K562 (cell line): ENCODE results near the gene INTS2. TPM values are rescaled to one million over a fixed set of nuclear protein-coding genes. Genes with fewer than 3 reads are reported as not detected.

ENCODE experiments used
- ATAC-seq: fragments of 200-7000 bp; cut with Tn5 transposase; 3 replicates; pipeline ENCODE4 v1.9.1; 2020; ENCODE audit warnings: moderate library complexity
- BruUV-seq: library from RNA; stranded (reverse); fragments of 400-500 nt; replicated peaks from 2 replicates; lab custom pipeline; 2021; lab: Mats Ljungman, UMichigan
- CTCF ChIA-PET: fragments of 300-600 bp; formaldehyde crosslinking; extraction: SDS; loops from one replicate; lab custom pipeline; 2021; ENCODE audit warnings: low intra/inter-chr PET ratio; lab: Yijun Ruan, JAX
- POLR2A ChIA-PET: fragments of 300-600, 350-650 bp; sonication (Branson Sonifier 250); formaldehyde crosslinking; extraction: SDS; loops from one replicate; lab custom pipeline; 2021; ENCODE audit warnings: antibody characterized with exemption, inconsistent platforms; lab: Yijun Ruan, JAX
- DNase-seq, 4 experiments: peaks; one replicate each; pipeline versions ENCODE4 v3.0.0 to v3.0.0-alpha.2; 2011 to 2018; ENCODE audit warnings: low spot score in 3 of 4, mixed read lengths in 3 of 4; ENCODE audit errors: extremely low read depth in 1 of 4
- FAIRE-seq: peaks from 2 replicates; lab custom pipeline; 2011; peaks lifted over from hg19 to GRCh38; lab: Jason Lieb, UNC
- H2AFZ ChIP-seq: 2 replicates; pipeline ENCODE4 v1.6.0; 2011; ENCODE audit warnings: low read depth, low read length, control low read depth, inconsistent platforms
- H3K27ac ChIP-seq: fragments of 200-600 bp; 3 replicates; pipeline ENCODE4 v1.8.0; 2011; ENCODE audit warnings: low read depth, mild to moderate bottlenecking, control low read depth, inconsistent platforms, low read length, moderate library complexity, mixed read lengths; ENCODE audit errors: extremely low read depth
- H3K27me3 ChIP-seq, 2 experiments: fragments of 300-600 bp in 1 of 2; 2 replicates in 1 of 2; 3 replicates in 1 of 2; pipeline versions ENCODE4 v1.6.0 to v1.8.0; 2011; ENCODE audit warnings: inconsistent platforms in 2 of 2, low read length in 2 of 2, mild to moderate bottlenecking in 1 of 2, mixed read lengths in 1 of 2, moderate library complexity in 1 of 2; ENCODE audit not compliant: control insufficient read depth in 2 of 2, insufficient read depth in 2 of 2
- H3K36me3 ChIP-seq: fragments of 300-600 bp; 3 replicates; pipeline ENCODE4 v1.8.0; 2011; ENCODE audit warnings: mild to moderate bottlenecking, low read length, inconsistent platforms; ENCODE audit not compliant: control insufficient read depth, insufficient read depth
- H3K4me1 ChIP-seq, 2 experiments: fragments of 200-600 bp in 1 of 2; replicated peaks in 1 of 2; 2 replicates in 1 of 2; 3 replicates in 1 of 2; pipeline versions ENCODE4 v1.5.1 to v1.8.0; 2011; ENCODE audit warnings: inconsistent platforms in 2 of 2, low read length in 2 of 2, mild to moderate bottlenecking in 1 of 2, mixed read lengths in 1 of 2, moderate library complexity in 1 of 2; ENCODE audit not compliant: control insufficient read depth in 2 of 2, insufficient read depth in 2 of 2
- H3K4me2 ChIP-seq: 2 replicates; pipeline ENCODE4 v1.6.1; 2011; ENCODE audit warnings: low read length, control low read depth, inconsistent platforms, mixed read lengths; ENCODE audit not compliant: insufficient read depth
- H3K4me3 ChIP-seq: fragments of 200-600 bp; sonication (generic), shearing (Covaris generic); 2 replicates; pipeline ENCODE4 v1.5.1; 2016; ENCODE audit warnings: control low read depth, inconsistent platforms
- H3K79me2 ChIP-seq: fragments of 200-600 bp; 3 replicates; pipeline ENCODE4 v1.8.0; 2011; ENCODE audit warnings: low read length, inconsistent platforms; ENCODE audit not compliant: control insufficient read depth, insufficient read depth
- H3K9ac ChIP-seq, 2 experiments: 2 replicates each; pipeline versions ENCODE4 v1.6.0 to v1.6.1; 2011; ENCODE audit warnings: low read depth in 2 of 2, low read length in 2 of 2, control low read depth in 1 of 2, inconsistent platforms in 1 of 2, mild to moderate bottlenecking in 1 of 2, mixed read lengths in 1 of 2; ENCODE audit not compliant: insufficient read depth in 1 of 2
- H3K9me1 ChIP-seq: one replicate; pipeline ENCODE4 v1.6.0; 2011; ENCODE audit warnings: inconsistent platforms, mild to moderate bottlenecking, low read length, moderate library complexity; ENCODE audit not compliant: control insufficient read depth, insufficient read depth
- H3K9me3 ChIP-seq: replicated peaks from 2 replicates; pipeline ENCODE4 v1.5.1; 2011; ENCODE audit warnings: low read depth, low read length, inconsistent platforms; ENCODE audit not compliant: control insufficient read depth, insufficient read depth
- H4K20me1 ChIP-seq: replicated peaks from 2 replicates; pipeline ENCODE4 v1.6.1; 2011; ENCODE audit warnings: low read length, inconsistent platforms, mixed read lengths; ENCODE audit not compliant: control insufficient read depth, insufficient read depth
- LARP7 ChIP-seq: fragments of 450-650 bp; IDR thresholded peaks from 2 replicates; pipeline ENCODE4 v1.6.1; 2016
- U2AF1 ChIP-seq: fragments of 200-400 bp; formaldehyde crosslinking; optimal IDR thresholded peaks from 2 replicates; pipeline ENCODE3; 2017; ENCODE audit warnings: mild to moderate bottlenecking, low read depth, low read length, moderate library complexity
- ZSCAN29 ChIP-seq: fragments of 450-650 bp; IDR thresholded peaks from 2 replicates; pipeline ENCODE4 v1.6.1; 2017
- WGBS: fragments of 100-300 bp; shearing (Covaris generic); methylation state at CpG from one replicate; pipeline ENCODE4 v1.1.6; 2016; ENCODE audit warnings: low coverage, mixed read lengths; ENCODE audit not compliant: insufficient coverage; ENCODE audit errors: missing lambda C conversion rate; 5-methylcytosine and 5-hydroxymethylcytosine counted together
- in situ Hi-C: fragments of 300-500 bp; cut with MboI; formaldehyde crosslinking; loops from 4 replicates; pipeline ENCODE4 v1.15.0; 2018; ENCODE audit warnings: inconsistent platforms, mixed read lengths
- intact Hi-C: fragments of 100-400 bp; cut with micrococcal nuclease; formaldehyde crosslinking; loops from 2 replicates; pipeline ENCODE4 v1.14.2; 2022
- polyA plus RNA-seq, 8 experiments: library from polyadenylated mRNA; depleted of rRNA in 4 of 8; stranded (reverse) in 5 of 8; unstranded in 3 of 8; fragments of >200 nt; fragmentation: Nextera tagmentation in 2 of 8; fragmentation: Illumina TruSeq in 1 of 8; extraction: Ambion mirVana in 2 of 8; extraction: Trizol in 1 of 8; gene quantifications; 2 replicates each; pipeline versions ENCODE4 v1.2.1 to v1.2.3, GENCODE V29; 2011 to 2014; ENCODE audit warnings: inconsistent platforms in 1 of 8, missing spikeins in 1 of 8
- total RNA-seq, 7 experiments: library from RNA; depleted of rRNA in 6 of 7; stranded (reverse); fragments of >200 nt in 6 of 7; fragmentation: Illumina TruSeq in 2 of 7; extraction: Trizol in 2 of 7; gene quantifications; 2 replicates each; pipeline versions ENCODE4 v1.2.1 to v1.2.3, GENCODE V29; 2011 to 2021; ENCODE audit warnings: low replicate concordance in 1 of 7
- TF ChIP-seq, protein P1 (sequence below): sonication (generic); formaldehyde crosslinking; IDR thresholded peaks from 2 replicates; pipeline ENCODE4 v1.8.1; 2023; ENCODE audit warnings: missing genetic modification reagents, mild to moderate bottlenecking, borderline replicate concordance
- TF ChIP-seq, protein P2 (sequence below): fragments of 450-650 bp; IDR thresholded peaks from 2 replicates; pipeline ENCODE4 v1.6.1; 2016; ENCODE audit warnings: mild to moderate bottlenecking, moderate library complexity

INTS2 gene
- total and polyA plus RNA-seq, 9 of the 15 experiments (the other 6 are each of a cell fraction or from before 2014, with no cell fraction given): 4.8 to 24.7 (median 12.8) TPM

GRCh38 chr17:61946359-61946758 lies 18.6 kb upstream of the INTS2 start:
- no peaks in the 10 kb centered on the region for H3K4me1 ChIP-seq
- CTCF ChIA-PET: no interaction called here
- no peak overlapping the region for H3K27ac ChIP-seq
- H3K4me3 ChIP-seq: no peak overlapping the region
- no peaks in the 10 kb centered on the region for H3K27me3 ChIP-seq
- peaks cover 75% of the 10 kb centered on the region for H3K36me3 ChIP-seq
- no peak for DNase-seq
- TF ChIP-seq U2AF1: no peak
- no peak for TF ChIP-seq ZSCAN29
- TF ChIP-seq, protein P1, sequence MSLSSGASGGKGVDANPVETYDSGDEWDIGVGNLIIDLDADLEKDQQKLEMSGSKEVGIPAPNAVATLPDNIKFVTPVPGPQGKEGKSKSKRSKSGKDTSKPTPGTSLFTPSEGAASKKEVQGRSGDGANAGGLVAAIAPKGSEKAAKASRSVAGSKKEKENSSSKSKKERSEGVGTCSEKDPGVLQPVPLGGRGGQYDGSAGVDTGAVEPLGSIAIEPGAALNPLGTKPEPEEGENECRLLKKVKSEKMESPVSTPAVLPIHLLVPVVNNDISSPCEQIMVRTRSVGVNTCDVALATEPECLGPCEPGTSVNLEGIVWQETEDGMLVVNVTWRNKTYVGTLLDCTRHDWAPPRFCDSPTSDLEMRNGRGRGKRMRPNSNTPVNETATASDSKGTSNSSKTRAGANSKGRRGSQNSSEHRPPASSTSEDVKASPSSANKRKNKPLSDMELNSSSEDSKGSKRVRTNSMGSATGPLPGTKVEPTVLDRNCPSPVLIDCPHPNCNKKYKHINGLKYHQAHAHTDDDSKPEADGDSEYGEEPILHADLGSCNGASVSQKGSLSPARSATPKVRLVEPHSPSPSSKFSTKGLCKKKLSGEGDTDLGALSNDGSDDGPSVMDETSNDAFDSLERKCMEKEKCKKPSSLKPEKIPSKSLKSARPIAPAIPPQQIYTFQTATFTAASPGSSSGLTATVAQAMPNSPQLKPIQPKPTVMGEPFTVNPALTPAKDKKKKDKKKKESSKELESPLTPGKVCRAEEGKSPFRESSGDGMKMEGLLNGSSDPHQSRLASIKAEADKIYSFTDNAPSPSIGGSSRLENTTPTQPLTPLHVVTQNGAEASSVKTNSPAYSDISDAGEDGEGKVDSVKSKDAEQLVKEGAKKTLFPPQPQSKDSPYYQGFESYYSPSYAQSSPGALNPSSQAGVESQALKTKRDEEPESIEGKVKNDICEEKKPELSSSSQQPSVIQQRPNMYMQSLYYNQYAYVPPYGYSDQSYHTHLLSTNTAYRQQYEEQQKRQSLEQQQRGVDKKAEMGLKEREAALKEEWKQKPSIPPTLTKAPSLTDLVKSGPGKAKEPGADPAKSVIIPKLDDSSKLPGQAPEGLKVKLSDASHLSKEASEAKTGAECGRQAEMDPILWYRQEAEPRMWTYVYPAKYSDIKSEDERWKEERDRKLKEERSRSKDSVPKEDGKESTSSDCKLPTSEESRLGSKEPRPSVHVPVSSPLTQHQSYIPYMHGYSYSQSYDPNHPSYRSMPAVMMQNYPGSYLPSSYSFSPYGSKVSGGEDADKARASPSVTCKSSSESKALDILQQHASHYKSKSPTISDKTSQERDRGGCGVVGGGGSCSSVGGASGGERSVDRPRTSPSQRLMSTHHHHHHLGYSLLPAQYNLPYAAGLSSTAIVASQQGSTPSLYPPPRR (CRISPR knock-in tag): no peak
- no peak for TF ChIP-seq LARP7
- TF ChIP-seq, protein P2, sequence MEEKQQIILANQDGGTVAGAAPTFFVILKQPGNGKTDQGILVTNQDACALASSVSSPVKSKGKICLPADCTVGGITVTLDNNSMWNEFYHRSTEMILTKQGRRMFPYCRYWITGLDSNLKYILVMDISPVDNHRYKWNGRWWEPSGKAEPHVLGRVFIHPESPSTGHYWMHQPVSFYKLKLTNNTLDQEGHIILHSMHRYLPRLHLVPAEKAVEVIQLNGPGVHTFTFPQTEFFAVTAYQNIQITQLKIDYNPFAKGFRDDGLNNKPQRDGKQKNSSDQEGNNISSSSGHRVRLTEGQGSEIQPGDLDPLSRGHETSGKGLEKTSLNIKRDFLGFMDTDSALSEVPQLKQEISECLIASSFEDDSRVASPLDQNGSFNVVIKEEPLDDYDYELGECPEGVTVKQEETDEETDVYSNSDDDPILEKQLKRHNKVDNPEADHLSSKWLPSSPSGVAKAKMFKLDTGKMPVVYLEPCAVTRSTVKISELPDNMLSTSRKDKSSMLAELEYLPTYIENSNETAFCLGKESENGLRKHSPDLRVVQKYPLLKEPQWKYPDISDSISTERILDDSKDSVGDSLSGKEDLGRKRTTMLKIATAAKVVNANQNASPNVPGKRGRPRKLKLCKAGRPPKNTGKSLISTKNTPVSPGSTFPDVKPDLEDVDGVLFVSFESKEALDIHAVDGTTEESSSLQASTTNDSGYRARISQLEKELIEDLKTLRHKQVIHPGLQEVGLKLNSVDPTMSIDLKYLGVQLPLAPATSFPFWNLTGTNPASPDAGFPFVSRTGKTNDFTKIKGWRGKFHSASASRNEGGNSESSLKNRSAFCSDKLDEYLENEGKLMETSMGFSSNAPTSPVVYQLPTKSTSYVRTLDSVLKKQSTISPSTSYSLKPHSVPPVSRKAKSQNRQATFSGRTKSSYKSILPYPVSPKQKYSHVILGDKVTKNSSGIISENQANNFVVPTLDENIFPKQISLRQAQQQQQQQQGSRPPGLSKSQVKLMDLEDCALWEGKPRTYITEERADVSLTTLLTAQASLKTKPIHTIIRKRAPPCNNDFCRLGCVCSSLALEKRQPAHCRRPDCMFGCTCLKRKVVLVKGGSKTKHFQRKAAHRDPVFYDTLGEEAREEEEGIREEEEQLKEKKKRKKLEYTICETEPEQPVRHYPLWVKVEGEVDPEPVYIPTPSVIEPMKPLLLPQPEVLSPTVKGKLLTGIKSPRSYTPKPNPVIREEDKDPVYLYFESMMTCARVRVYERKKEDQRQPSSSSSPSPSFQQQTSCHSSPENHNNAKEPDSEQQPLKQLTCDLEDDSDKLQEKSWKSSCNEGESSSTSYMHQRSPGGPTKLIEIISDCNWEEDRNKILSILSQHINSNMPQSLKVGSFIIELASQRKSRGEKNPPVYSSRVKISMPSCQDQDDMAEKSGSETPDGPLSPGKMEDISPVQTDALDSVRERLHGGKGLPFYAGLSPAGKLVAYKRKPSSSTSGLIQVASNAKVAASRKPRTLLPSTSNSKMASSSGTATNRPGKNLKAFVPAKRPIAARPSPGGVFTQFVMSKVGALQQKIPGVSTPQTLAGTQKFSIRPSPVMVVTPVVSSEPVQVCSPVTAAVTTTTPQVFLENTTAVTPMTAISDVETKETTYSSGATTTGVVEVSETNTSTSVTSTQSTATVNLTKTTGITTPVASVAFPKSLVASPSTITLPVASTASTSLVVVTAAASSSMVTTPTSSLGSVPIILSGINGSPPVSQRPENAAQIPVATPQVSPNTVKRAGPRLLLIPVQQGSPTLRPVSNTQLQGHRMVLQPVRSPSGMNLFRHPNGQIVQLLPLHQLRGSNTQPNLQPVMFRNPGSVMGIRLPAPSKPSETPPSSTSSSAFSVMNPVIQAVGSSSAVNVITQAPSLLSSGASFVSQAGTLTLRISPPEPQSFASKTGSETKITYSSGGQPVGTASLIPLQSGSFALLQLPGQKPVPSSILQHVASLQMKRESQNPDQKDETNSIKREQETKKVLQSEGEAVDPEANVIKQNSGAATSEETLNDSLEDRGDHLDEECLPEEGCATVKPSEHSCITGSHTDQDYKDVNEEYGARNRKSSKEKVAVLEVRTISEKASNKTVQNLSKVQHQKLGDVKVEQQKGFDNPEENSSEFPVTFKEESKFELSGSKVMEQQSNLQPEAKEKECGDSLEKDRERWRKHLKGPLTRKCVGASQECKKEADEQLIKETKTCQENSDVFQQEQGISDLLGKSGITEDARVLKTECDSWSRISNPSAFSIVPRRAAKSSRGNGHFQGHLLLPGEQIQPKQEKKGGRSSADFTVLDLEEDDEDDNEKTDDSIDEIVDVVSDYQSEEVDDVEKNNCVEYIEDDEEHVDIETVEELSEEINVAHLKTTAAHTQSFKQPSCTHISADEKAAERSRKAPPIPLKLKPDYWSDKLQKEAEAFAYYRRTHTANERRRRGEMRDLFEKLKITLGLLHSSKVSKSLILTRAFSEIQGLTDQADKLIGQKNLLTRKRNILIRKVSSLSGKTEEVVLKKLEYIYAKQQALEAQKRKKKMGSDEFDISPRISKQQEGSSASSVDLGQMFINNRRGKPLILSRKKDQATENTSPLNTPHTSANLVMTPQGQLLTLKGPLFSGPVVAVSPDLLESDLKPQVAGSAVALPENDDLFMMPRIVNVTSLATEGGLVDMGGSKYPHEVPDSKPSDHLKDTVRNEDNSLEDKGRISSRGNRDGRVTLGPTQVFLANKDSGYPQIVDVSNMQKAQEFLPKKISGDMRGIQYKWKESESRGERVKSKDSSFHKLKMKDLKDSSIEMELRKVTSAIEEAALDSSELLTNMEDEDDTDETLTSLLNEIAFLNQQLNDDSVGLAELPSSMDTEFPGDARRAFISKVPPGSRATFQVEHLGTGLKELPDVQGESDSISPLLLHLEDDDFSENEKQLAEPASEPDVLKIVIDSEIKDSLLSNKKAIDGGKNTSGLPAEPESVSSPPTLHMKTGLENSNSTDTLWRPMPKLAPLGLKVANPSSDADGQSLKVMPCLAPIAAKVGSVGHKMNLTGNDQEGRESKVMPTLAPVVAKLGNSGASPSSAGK: no peak
- H3K9me3 ChIP-seq: no peaks in the 10 kb centered on the region
- no peak for ATAC-seq
- H3K9ac ChIP-seq: no peak overlapping the region
- intact Hi-C loops: no loop called here
- no peaks in the 10 kb centered on the region for H3K9me1 ChIP-seq
- WGBS: 93% methylated on average over 2 of the region's 2 CpGs
- no peak overlapping the region for H3K4me2 ChIP-seq
- in situ Hi-C loops: no loop called here
- no peak for FAIRE-seq
- POLR2A ChIA-PET: no interaction called here
- H3K79me2 ChIP-seq: no peaks in the 10 kb centered on the region
- no peak overlapping the region for H2AFZ ChIP-seq
- BruUV-seq: no TSS peak
- no peaks in the 10 kb centered on the region for H4K20me1 ChIP-seq
